Effector memory CD4-positive, alpha-beta T cell (primary cell): ENCODE results near the gene NUP205.

Experiments
- DNase-seq, 3 donors: peaks; one replicate each; pipeline ENCODE4 v3.0.0-alpha.2; 2020
- H3K27ac ChIP-seq: 2 replicates; pipeline ENCODE4 v1.7.0; 2013; ENCODE audit warnings: mild to moderate bottlenecking, low read length, moderate library complexity; ENCODE audit not compliant: insufficient read depth, poor library complexity, severe bottlenecking
- H3K27me3 ChIP-seq: replicated peaks from 2 replicates; pipeline ENCODE4 v1.7.0; 2013; ENCODE audit warnings: mild to moderate bottlenecking, low read length; ENCODE audit not compliant: insufficient read depth, control insufficient read depth, poor library complexity, severe bottlenecking
- H3K36me3 ChIP-seq: 2 replicates; pipeline ENCODE4 v1.7.0; 2013; ENCODE audit warnings: mild to moderate bottlenecking, low read length, moderate library complexity; ENCODE audit not compliant: control insufficient read depth, insufficient read depth
- H3K4me1 ChIP-seq: 2 replicates; pipeline ENCODE4 v1.7.0; 2013; ENCODE audit warnings: low read length, mild to moderate bottlenecking; ENCODE audit not compliant: control insufficient read depth, insufficient read depth, poor library complexity, severe bottlenecking
- H3K4me3 ChIP-seq: 2 replicates; pipeline ENCODE4 v1.7.0; 2013; ENCODE audit warnings: low read length, low read depth, mild to moderate bottlenecking; ENCODE audit not compliant: insufficient read depth, poor library complexity, severe bottlenecking
- H3K9me3 ChIP-seq: 2 replicates; pipeline ENCODE4 v1.7.0; 2013; ENCODE audit warnings: mild to moderate bottlenecking, low read length, moderate library complexity; ENCODE audit not compliant: control insufficient read depth

Gene NUP205

DNA sequence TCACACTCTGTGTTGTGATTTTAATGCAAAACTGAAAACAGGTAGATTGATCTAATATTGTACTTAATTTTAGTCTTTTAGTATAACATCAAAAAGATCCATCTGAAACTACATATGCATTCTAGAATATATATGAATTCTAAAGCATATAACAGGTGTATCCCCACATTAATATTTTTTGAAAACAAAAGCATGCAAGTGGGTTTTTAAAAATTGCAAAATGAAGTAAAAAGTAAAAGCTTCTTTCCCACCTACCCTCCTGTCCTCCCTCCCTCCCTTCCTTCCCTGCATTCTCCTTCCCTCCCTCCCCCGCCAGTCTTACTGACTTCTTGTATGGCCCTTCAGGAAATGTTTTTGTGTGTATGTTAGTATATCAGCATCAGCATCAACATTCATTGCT lies 90.0 kb downstream of the NUP205 start:
- Histone ChIP-seq H3K27ac (no peak overlapping the region), H3K36me3 (peaks cover 29% of the 10 kb centered on the region), H3K4me3 (no peak overlapping the region), H3K4me1 (no peaks in the 10 kb centered on the region), H3K27me3 (no peaks in the 10 kb centered on the region), H3K9me3 (no peaks in the 10 kb centered on the region)
- DNase-seq, result no peak

DNA sequence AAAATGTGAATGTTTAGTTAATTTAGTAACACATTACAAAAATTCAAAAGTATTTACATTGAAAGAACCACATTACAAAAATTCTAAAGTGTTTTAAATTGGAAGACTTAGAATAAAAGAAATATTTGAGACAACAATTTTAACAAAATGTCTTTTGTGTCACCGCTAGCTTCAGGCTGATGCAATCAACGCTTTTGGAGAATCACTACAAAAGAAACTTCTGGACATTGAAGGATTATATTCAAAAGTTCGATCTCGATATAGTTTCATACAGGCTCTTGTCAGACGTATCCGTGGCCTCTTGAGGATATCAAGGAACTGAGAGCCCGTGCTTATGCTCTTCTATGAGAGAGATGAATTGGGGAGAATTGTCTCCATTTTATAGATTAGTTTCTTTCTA lies 90.5 kb downstream of the NUP205 start:
- no peak for DNase-seq
- Histone ChIP-seq H3K4me1 (no peaks in the 10 kb centered on the region), H3K27me3 (no peaks in the 10 kb centered on the region), H3K4me3 (no peak overlapping the region), H3K9me3 (no peaks in the 10 kb centered on the region), H3K36me3 (peaks cover 25% of the 10 kb centered on the region), H3K27ac (no peak overlapping the region)

DNA sequence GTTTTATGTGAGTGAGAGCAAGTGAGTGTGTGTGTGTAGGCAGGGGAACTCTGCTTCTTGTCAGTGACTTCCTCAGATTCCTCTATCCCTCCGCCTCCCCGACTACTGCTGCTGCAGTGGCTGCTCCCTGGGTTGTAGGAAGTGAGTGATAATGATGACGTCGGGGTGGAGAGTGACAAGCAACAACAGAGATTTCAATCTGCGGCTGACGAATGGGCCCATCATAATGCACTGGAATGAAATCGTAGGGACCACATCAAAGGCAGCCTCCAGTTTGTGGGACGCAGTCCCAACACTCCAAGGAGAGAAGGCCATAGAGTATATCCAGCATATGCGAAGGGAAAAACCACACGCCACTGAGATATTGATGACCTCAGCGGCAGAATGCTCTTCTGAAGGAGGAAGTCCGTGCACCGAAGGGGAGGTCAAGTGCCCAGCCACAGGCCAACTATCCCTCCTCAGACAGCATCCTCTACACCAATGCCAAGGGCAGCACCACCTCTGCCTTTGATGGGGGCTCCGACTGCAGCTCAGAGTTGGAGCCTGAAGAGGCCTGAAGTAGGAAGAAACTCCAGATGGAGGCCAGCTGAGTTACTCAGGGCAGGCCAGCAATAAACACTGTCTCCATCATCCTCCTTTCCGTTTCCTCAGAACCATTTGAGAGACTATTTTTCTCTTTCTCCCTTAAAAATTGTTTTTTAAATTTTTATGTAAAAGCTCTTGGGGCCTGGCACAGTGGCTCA lies 93.3 kb downstream of the NUP205 start:
- no peak overlapping the region for H3K4me3 ChIP-seq
- no peak for DNase-seq
- no peaks in the 10 kb centered on the region for H3K27me3 ChIP-seq
- H3K4me1 ChIP-seq, result no peaks in the 10 kb centered on the region
- H3K36me3 ChIP-seq, result peaks cover 10% of the 10 kb centered on the region
- H3K27ac ChIP-seq, result no peak overlapping the region
- H3K9me3 ChIP-seq, result no peaks in the 10 kb centered on the region

DNA sequence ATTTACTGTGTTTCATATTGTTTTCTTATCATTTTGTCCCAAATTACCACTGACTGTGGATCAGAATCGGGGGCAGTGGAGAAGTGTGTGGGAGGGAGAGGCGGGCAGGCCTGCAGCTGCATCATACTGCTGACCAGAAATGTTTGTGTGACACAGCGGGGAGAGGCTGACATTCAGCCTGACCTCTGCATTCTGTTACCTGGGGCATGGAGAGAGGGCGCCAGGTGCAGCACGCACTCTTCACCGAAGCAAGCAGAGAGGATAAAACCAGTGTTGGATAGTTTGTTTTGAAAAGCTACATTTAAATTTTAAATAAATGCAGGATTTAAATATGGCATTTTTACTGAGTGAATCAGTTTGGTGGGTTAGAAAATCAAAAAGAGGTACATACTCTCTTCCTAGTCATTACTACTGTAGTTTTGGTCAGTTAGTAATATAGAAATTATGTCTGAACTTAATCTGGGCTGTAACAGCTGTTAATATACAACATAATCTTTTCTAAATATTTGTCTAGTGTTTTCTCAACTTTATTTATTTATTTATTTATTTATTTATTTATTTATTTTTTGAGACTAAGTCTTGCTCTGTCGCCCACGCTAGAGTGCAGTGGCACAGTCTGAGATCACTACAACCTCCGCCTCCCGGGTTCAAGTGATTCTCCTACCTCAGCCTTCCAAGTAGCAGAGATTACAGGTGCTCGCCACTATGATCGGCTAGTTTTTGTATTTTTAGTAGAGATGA lies 95.8 kb downstream of the NUP205 start:
- no peak for DNase-seq
- Histone ChIP-seq H3K27ac (no peak overlapping the region), H3K27me3 (no peaks in the 10 kb centered on the region), H3K36me3 (no peaks in the 10 kb centered on the region), H3K4me1 (no peaks in the 10 kb centered on the region), H3K9me3 (no peaks in the 10 kb centered on the region), H3K4me3 (no peak overlapping the region)

DNA sequence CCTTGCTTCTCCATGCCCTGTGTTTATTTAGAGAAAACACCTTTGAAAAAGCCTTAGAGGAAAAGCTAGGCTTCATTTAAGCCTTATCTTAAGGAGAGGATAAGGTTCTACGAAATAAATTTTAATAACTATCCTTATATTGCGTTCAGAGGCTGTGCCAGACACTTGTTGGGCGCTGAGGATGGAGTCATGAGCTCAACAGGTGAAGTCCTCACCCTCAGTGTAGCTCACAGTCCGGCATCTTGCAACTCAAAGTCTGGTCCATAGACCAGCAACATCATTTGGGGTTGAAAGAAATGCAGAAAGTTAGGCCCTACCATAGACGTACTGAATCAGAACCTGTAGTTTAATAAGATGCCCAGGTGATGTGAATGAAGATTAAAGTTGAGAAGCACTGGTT lies 100.8 kb downstream of the NUP205 start:
- no peaks in the 10 kb centered on the region for H3K36me3 ChIP-seq
- no peak for DNase-seq
- peaks cover 5% of the 10 kb centered on the region for H3K4me1 ChIP-seq
- no peak overlapping the region for H3K27ac ChIP-seq
- no peaks in the 10 kb centered on the region for H3K9me3 ChIP-seq
- H3K27me3 ChIP-seq, result no peaks in the 10 kb centered on the region
- H3K4me3 ChIP-seq, result no peak overlapping the region

DNA sequence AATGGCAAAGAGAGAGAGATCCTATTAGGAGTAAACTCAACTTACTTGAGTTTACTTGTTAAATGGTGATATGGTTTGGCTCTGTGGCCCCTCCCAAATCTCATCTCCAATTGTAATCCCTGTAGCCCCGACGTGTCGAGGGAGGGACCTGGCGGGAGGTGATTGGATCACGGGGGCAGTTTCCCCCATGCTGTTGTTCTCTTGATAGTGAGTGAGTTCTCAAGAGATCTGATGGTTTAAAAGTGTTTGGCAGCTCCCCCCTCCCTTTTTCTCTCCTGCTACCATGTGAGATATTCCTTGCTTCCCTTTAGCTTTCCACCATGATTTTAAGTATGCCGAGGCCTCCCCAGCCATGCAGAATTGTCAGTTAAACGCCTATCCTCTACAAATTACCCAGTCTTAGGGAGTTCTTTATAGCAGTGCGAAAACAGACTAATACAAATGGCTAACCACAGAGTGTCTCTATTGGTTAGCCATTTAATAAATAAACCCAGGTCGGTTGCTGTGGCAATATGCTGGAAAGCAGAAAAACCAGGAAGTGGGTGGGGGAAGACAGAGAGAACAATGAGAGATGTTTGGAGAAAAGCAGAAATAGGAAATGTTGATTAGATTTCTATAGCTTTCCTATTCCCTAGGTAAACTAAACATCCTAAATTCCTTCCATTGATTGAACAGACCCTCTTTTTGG lies 101.6 kb downstream of the NUP205 start:
- peaks cover 10% of the 10 kb centered on the region for H3K4me1 ChIP-seq
- no peaks in the 10 kb centered on the region for H3K27me3 ChIP-seq
- H3K9me3 ChIP-seq, result no peaks in the 10 kb centered on the region
- DNase-seq, result no peak
- no peak overlapping the region for H3K4me3 ChIP-seq
- no peak overlapping the region for H3K27ac ChIP-seq
- no peaks in the 10 kb centered on the region for H3K36me3 ChIP-seq

DNA sequence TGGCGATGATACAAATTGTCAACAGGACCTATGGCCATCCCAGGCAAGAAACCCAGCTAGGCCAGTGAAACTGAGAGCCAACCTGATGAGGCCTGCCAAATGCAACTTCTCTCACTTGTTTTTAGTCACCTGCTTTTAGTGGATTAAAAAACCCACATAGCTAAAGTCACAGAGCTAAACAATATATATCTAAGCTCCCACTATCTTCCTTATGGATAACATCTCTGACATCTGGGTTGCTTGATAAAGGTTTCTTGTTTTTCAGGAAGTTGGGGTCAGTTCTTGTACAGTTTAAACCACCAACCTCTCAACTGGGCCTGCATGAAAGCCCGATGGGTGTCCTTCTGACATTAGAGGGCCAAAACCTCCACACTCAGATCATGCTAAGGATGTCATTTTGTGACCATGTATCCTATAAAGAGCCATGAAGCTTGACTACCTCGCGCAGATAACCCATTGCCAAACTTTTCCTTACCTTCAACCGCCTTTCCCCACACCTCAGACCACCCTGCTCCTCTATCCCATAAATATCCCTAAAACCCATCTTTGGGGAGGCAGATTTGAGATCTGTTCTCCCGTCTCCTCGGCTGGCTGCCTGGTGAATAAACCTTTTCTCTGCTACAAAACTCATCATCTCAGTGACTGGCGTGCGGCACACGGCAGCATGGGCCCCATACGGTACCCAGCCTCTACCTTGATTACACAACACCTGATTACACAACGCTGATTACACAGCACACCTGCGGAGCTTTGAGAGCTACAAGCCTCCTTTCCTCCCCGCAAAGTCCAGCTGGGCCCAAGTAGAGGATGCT lies 103.8 kb downstream of the NUP205 start:
- DNase-seq, result no peak
- peak overlapping the region; percentile 64 for H3K27ac ChIP-seq
- no peaks in the 10 kb centered on the region for H3K27me3 ChIP-seq
- peak overlapping the region; percentile 79 for H3K4me3 ChIP-seq
- H3K36me3 ChIP-seq, result no peaks in the 10 kb centered on the region
- peaks cover 10% of the 10 kb centered on the region for H3K4me1 ChIP-seq
- H3K9me3 ChIP-seq, result no peaks in the 10 kb centered on the region

DNA sequence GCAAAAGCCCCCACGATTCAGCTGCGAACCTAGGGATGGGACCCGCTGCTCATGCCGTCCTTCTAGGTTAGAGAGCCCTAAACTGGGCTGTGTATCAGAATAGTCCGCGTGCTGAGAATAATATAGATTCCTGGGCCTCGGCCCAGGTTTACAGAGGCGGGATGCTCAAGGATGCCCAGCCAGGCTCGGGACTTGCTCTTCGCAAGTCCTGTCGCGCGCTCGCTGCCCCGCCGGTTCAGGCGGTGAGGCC lies 104.3 kb downstream of the NUP205 start:
- peak overlapping the region; percentile 79 for H3K4me3 ChIP-seq
- peaks cover 10% of the 10 kb centered on the region for H3K4me1 ChIP-seq
- no peaks in the 10 kb centered on the region for H3K36me3 ChIP-seq
- DNase-seq, result no peak
- H3K27me3 ChIP-seq, result no peaks in the 10 kb centered on the region
- no peaks in the 10 kb centered on the region for H3K9me3 ChIP-seq
- H3K27ac ChIP-seq, result peak overlapping the region; percentile 64

DNA sequence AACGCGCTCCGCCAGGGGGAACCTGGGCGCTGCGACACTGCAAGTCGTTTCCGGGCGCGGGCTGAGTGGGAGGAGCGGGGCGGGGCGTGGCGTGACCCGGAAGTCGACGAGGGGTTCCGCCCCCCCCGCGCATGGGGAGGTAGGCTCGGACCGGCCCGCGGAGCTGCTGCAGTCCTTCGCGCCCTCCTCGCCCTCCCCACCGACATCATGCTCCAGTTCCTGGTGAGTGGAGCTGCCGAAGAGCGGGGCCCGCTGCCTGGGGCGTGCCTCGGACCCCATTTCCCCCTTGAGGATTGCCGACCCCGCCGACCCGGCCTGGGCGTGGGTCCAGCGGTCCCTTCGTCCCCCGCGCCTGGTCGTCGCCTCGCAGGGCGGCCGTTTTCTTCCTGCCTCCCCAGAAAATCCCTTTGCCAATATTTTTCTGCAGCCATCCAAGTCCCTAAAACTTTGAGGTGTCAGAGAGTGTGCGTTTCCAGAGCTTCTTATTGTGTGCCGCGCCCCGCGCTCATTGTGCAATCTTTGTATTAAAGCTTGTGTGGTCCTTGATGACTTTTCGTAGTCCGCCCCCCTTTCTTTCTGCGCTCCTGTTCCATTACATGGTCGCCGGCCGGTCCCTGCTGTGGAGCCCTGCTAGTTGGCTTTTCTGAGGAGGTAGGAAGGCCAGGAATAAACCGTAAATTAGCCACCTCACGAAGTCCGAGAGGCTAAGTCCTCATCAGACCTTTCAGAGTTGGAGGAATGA lies 104.8 kb downstream of the NUP205 start, which contains the start of gene STMP1:
Gene STMP1 (plus strand): TSS at position 142 of the 742 bp plus-strand sequence.
- Histone ChIP-seq H3K36me3 (no peaks in the 10 kb centered on the region), H3K9me3 (no peaks in the 10 kb centered on the region), H3K27me3 (no peaks in the 10 kb centered on the region), H3K4me3 (peak within 1 kb of the TSS; percentile 79), H3K4me1 (peaks cover 10% of the 10 kb centered on the region), H3K27ac (peak within 1 kb of the TSS; percentile 64)
- peak; percentile 88 to 93 (median 90) for DNase-seq
